ENCODE data around the gene EP300.

The EP300 gene

GRCh38 chr22:41216984-41217383, 124.6 kb downstream of the EP300 start:
- peak; percentile 90 for DNase-seq

DNA sequence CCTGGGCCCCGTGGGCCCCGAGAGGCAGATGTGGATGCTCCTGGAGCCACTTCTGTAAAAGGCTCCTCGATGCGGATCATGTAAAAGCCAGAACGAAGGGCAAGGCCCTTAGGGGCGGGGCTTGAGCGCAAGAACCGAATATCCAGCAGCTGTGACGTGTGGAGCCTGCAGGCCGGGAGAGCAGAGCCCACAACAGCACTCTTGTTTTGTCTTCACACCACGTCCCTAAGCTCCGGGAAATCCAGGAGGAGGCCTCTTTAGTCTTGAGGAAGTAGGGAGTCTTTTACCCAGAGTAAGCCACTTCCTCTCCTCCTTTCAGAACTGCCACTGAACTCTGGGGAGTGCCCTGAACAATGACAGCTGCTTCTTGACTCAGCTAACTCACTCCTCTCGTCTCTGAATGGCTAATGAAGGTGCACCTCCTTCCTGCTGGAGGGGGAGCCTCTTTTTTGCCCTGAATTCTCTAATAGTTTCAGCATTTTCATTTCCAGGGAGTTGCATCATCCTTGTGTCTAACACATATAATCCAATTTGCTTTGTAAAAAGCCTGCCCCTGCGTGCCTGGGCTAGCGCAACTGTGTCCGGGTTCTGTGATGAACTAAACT, 125.3 kb downstream of the EP300 start:
- peak; percentile 86 for DNase-seq

DNA sequence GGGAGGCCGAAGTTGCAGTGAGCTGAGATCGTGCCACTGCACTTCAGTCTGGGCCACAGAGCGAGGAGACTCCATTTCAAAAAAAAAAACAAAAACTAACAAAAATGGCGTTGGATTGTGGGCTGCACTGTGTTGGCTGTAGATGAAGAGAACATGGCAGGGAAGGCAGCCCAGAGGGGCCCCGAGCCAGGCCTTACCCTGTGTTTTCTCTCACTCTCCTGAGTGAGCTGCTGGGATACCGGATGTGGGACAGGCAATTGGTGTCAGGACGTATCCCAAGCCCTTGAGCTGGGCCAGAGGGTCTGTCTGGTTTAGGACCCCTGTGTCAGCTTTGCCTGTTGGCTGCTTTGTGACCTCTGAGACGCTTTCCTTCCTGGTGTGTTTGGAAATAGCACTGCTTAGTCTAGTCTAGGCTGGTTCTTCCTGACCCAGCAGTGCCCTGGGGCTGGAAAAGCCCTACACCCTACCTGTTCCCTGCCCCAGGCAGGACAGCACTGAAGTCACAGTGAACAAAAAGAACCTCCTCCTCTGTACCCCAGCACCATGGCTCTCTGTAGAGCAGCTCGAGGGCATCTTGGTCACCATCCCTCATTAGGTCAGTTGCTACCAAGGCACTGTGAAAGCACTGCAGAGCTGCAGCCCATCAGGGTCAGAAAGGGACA, 130.6 kb downstream of the EP300 start:
- DNase-seq: no peak

- DNase-seq: no peak
Measured at GRCh38 chr22:41223535-41223934, 131.1 kb downstream of the EP300 start.

DNA sequence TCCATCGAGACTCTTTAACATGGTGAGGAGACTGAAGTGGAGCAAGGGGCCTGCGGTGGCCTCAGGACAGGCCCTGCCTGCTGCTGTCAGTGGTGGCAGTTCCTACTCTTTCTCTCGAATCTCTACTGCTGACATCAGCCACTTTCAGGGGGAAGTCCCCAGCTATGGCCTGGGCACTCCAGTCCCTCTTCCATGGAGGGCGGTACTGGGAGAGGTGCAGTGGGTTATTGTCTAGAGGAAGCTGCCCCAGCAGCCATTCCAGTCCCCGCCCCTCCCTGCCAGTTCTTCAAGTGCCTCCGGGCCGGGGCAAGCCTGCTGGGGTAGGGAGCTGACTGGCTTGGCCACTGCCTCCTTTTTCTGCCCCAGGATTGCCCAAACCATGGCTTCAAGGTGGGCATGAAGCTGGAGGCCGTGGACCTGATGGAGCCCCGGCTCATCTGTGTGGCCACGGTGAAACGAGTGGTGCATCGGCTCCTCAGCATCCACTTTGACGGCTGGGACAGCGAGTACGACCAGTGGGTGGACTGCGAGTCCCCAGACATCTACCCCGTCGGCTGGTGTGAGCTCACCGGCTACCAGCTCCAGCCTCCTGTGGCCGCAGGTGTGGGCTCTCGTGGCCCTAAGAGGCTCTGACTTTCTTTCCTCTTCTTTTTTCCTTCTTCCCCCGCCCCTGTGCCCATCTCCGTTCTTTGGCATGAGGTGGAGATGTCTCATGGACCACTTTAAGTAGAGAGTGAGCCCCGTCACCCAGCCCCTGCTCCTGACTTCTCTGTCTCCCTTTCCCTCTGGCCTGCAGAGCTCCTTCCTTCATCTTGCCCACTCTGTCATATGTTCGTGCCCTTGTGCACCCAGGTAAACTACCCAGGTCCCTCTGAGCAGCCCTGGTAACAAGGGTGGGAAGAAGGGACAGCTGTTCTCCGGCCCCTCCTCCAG, 134.6 kb downstream of the EP300 start:
- DNase-seq: no peak

GRCh38 chr22:41229215-41229614, 136.8 kb downstream of the EP300 start:
- DNase-seq: no peak
